Measurements from ENCODE around the gene OMP.

Gene OMP

GRCh38 chr11:77088236-77089003 lies 14.2 kb upstream of the OMP start:
- no peak overlapping the region for H3K4me3 ChIP-seq (ENCODE audit: low read length)
- DNase-seq (ENCODE audit: low read depth) = no peak
- TF ChIP-seq, protein P1, sequence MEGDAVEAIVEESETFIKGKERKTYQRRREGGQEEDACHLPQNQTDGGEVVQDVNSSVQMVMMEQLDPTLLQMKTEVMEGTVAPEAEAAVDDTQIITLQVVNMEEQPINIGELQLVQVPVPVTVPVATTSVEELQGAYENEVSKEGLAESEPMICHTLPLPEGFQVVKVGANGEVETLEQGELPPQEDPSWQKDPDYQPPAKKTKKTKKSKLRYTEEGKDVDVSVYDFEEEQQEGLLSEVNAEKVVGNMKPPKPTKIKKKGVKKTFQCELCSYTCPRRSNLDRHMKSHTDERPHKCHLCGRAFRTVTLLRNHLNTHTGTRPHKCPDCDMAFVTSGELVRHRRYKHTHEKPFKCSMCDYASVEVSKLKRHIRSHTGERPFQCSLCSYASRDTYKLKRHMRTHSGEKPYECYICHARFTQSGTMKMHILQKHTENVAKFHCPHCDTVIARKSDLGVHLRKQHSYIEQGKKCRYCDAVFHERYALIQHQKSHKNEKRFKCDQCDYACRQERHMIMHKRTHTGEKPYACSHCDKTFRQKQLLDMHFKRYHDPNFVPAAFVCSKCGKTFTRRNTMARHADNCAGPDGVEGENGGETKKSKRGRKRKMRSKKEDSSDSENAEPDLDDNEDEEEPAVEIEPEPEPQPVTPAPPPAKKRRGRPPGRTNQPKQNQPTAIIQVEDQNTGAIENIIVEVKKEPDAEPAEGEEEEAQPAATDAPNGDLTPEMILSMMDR (conservative IDR thresholded peaks at IDR 0.05; ENCODE audit: low read length) = no peak

GRCh38 chr11:77089004-77089545 lies 13.6 kb upstream of the OMP start:
- no peak overlapping the region for H3K4me3 ChIP-seq (ENCODE audit: low read length)
- TF ChIP-seq, protein P1 (conservative IDR thresholded peaks at IDR 0.05; ENCODE audit: low read length) = no peak
- no peak for DNase-seq (ENCODE audit: low read depth)

DNA sequence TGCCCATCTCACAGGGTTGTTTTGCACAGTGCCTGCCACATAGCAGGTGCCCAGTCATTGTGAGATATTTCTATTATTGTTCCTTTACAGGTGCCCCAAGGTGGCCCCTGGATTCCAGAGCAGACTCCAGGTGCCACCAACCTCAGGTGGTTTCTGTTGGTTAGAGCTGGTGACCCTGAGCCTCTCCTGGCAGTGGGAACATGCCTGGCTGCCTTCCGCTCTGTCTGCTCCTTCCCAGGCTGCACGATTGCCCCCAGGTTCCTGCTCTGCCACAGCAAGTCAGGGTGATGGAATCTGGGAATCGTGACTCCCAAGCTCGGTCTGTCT lies 12.6 kb upstream of the OMP start:
- TF ChIP-seq, protein P1 (conservative IDR thresholded peaks at IDR 0.05; ENCODE audit: low read length) = no peak
- DNase-seq (ENCODE audit: low read depth) = no peak
- no peak overlapping the region for H3K4me3 ChIP-seq (ENCODE audit: low read length)

DNA sequence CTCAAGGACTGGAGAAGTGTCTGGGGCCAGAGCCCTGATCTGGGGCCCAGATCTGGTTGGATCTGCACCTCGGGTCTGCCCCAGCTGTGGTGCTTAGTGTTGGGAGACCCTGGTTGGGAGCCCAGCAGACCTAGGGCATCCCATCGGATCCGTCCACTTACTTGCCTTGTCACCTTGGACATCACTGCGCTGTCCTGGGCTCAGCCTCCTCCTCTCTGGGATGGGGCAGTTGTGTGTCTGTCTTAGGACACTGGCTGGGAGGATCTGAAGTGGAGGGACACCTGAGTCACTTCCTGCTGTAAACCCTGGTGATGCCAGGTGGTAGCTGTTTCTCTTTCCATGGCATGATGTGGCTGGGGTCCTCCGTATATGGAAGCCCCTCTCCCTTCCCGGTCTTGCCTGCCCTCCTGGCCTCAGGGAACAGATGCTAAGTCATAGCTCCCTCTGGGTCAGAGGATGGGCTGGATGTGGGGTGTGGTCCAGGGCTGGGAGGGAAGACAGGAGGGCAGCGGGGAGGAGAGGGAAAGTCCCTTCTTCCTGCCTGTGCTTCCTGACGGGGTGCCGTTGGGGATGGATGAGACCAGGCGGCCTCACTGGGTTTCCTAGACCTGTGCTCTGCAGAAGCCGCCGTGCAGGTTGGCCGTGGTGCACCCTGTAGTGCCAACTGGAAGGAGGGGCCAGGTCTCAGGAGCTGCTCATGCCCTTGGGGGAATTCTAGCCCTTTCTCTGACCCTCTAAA lies 12.1 kb upstream of the OMP start:
- TF ChIP-seq, protein P1 (conservative IDR thresholded peaks at IDR 0.05; ENCODE audit: low read length) = no peak
- H3K4me3 ChIP-seq (ENCODE audit: low read length) = no peak overlapping the region
- no peak for DNase-seq (ENCODE audit: low read depth)

DNA sequence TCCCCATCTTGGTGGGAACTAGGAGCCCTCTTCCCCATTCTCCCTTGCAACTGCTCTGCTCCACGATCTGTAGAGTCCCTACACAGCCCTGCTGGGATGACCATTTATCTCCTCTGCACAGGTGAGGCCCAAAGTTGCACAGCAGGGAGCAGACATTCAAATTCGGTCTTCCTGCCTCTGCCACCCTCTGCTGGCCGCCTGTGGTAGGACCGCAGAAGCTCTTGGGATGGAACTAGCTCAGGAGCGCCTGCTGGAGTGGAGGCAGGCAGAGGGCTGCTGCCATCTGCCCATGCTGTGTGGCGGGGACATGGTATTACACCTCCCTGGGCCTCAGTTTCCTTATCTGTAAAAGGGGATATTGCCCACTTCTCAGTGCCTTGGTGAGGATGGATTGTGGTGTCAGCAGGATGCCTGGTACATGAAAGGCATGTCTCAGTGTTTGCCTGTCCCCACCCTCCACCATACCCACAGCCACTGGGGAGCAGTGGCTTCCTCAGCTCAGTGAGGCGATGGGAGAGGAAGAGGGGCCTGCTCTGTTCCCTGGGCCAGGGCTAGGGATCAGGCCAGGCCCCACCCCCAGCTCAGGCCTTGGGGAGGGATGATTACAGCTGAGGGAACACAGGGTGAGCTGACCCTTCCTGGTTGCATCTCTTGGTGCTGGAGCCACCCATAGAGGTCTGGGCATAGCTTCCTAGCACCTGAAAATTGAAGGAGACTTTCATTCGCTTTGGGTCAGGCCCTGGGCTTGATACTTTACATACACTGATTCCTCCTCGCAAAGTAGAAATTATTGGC lies 11.3 kb upstream of the OMP start:
- DNase-seq (ENCODE audit: low read depth) = peak; percentile 69
- TF ChIP-seq, protein P1 (conservative IDR thresholded peaks at IDR 0.05; ENCODE audit: low read length) = peak; percentile 94

GRCh38 chr11:77092382-77092781 lies 10.3 kb upstream of the OMP start:
- H3K4me3 ChIP-seq (ENCODE audit: low read length) = no peak overlapping the region
- TF ChIP-seq, protein P1 (conservative IDR thresholded peaks at IDR 0.05; ENCODE audit: low read length) = no peak
- no peak for DNase-seq (ENCODE audit: low read depth)

More for the DNA sequence above, 11.3 kb upstream of the OMP start:
- no peak overlapping the region for H3K4me3 ChIP-seq (ENCODE audit: low read length)

Measured in AG10803 (cell line).